DOHH2 (cell line): Measurements from ENCODE around the gene SALL4.

Experiments
- H3F3A ChIP-seq: fragments of 200-600 bp; sonication (generic), shearing (Covaris generic); 2 replicates; pipeline ENCODE4 v1.6.0; 2016; ENCODE audit warnings: antibody characterized with exemption, mild to moderate bottlenecking; ENCODE audit not compliant: control insufficient read depth, insufficient read depth
- H3K27ac ChIP-seq: fragments of 200-600 bp; sonication (generic); 2 replicates; pipeline ENCODE4 v1.5.1; 2014; ENCODE audit warnings: low read depth, mild to moderate bottlenecking, low read length, moderate library complexity
- H3K27me3 ChIP-seq: fragments of 200-600 bp; sonication (generic); 2 replicates; pipeline ENCODE4 v1.6.1; 2014; ENCODE audit warnings: mild to moderate bottlenecking, low read length, mixed read lengths; ENCODE audit not compliant: control insufficient read depth
- H3K36me3 ChIP-seq: fragments of 200-600 bp; sonication (generic); 2 replicates; pipeline ENCODE4 v1.6.1; 2014; ENCODE audit warnings: mild to moderate bottlenecking, low read length, moderate library complexity, mixed read lengths; ENCODE audit not compliant: control insufficient read depth
- H3K4me1 ChIP-seq: fragments of 200-600 bp; sonication (generic); 2 replicates; pipeline ENCODE4 v1.6.1; 2014; ENCODE audit warnings: mild to moderate bottlenecking, low read length, mixed read lengths; ENCODE audit not compliant: control insufficient read depth
- H3K4me2 ChIP-seq: fragments of 200-600 bp; sonication (generic); 2 replicates; pipeline ENCODE4 v1.6.0; 2014; ENCODE audit warnings: mild to moderate bottlenecking, low read length, moderate library complexity
- H3K4me3 ChIP-seq: fragments of 200-600 bp; sonication (generic); 2 replicates; pipeline ENCODE4 v1.5.1; 2014; ENCODE audit warnings: mild to moderate bottlenecking, low read length, mixed read lengths
- H3K79me2 ChIP-seq: fragments of 200-600 bp; sonication (generic); 2 replicates; pipeline ENCODE4 v1.6.1; 2014; ENCODE audit warnings: mild to moderate bottlenecking, low read length, mixed read lengths; ENCODE audit not compliant: control insufficient read depth
- H3K9me2 ChIP-seq: fragments of 200-600 bp; sonication (generic); replicated peaks from 2 replicates; pipeline ENCODE4 v1.6.1; 2014; ENCODE audit warnings: mild to moderate bottlenecking, low read length, mixed read lengths; ENCODE audit not compliant: control insufficient read depth
- H3K9me3 ChIP-seq: fragments of 200-600 bp; sonication (generic); 2 replicates; pipeline ENCODE4 v1.6.1; 2014; ENCODE audit warnings: antibody characterized with exemption, low read length, mixed read lengths; ENCODE audit not compliant: control insufficient read depth, insufficient read depth
- H4K20me1 ChIP-seq: fragments of 200-600 bp; sonication (generic); 2 replicates; pipeline ENCODE4 v1.6.0; 2014; ENCODE audit warnings: low read depth, mild to moderate bottlenecking, antibody characterized with exemption, low read length, moderate library complexity; ENCODE audit not compliant: control insufficient read depth, insufficient read depth
- EZH2phosphoT487 ChIP-seq: fragments of 200-600 bp; sonication (generic); IDR thresholded peaks from 2 replicates; pipeline ENCODE4 v1.6.1; 2017; ENCODE audit warnings: borderline replicate concordance, mild to moderate bottlenecking, antibody characterized with exemption, low read length, moderate library complexity, mixed read lengths
- TF ChIP-seq, protein P1 (sequence below): fragments of 200-600 bp; sonication (generic); IDR thresholded peaks from one replicate; pipeline ENCODE4 v1.5.1; 2014; ENCODE audit warnings: antibody characterized with exemption, mild to moderate bottlenecking, low read depth, low read length; ENCODE audit not compliant: poor library complexity, severe bottlenecking

SALL4 gene

DNA sequence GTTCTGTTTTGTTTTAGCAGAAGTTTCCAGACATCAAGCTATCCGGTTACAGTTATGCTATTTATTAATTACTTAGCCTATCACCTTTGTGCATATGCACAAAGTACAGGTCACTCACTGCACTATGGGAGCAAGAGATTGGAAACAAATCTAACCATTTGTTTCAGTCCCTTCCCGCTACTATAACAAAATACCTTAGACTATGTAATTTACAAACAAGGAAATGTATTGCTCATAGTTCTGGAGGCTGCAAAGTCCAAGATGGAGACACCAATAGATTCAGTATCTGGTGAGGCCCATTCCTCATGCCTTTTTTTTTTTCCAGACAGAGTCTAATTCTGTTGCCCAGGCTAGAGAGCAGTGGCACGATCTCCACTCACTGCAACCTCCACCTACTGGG is 69.3 kb downstream of the SALL4 start:
- H4K20me1 ChIP-seq = no peaks in the 10 kb centered on the region
- no peaks in the 10 kb centered on the region for H3K9me3 ChIP-seq
- H3K27me3 ChIP-seq = no peaks in the 10 kb centered on the region
- H3K4me1 ChIP-seq = no peaks in the 10 kb centered on the region
- no peaks in the 10 kb centered on the region for H3F3A ChIP-seq
- TF ChIP-seq, protein P1, sequence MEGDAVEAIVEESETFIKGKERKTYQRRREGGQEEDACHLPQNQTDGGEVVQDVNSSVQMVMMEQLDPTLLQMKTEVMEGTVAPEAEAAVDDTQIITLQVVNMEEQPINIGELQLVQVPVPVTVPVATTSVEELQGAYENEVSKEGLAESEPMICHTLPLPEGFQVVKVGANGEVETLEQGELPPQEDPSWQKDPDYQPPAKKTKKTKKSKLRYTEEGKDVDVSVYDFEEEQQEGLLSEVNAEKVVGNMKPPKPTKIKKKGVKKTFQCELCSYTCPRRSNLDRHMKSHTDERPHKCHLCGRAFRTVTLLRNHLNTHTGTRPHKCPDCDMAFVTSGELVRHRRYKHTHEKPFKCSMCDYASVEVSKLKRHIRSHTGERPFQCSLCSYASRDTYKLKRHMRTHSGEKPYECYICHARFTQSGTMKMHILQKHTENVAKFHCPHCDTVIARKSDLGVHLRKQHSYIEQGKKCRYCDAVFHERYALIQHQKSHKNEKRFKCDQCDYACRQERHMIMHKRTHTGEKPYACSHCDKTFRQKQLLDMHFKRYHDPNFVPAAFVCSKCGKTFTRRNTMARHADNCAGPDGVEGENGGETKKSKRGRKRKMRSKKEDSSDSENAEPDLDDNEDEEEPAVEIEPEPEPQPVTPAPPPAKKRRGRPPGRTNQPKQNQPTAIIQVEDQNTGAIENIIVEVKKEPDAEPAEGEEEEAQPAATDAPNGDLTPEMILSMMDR = no peak
- no peak for TF ChIP-seq EZH2phosphoT487
- H3K4me2 ChIP-seq = no peak overlapping the region
- H3K79me2 ChIP-seq = no peaks in the 10 kb centered on the region
- no peak overlapping the region for H3K27ac ChIP-seq
- no peak overlapping the region for H3K4me3 ChIP-seq
- no peaks in the 10 kb centered on the region for H3K36me3 ChIP-seq
- no peaks in the 10 kb centered on the region for H3K9me2 ChIP-seq
